ENCODE results near the gene ABCB7. TPM values are rescaled to one million over a fixed set of nuclear protein-coding genes. Genes with fewer than 3 reads are reported as not detected.

The ABCB7 gene
- polyA plus RNA-seq, 1 experiment, result 9.6 TPM

- Histone ChIP-seq H3K4me3 (ENCODE audit: low read depth, low read length) (no peak overlapping the region), H3K27me3 (ENCODE audit: control insufficient read depth, insufficient read depth, low read length) (no peaks in the 10 kb centered on the region), H3K36me3 (ENCODE audit: control insufficient read depth, insufficient read depth, low read length) (no peaks in the 10 kb centered on the region)
- TF ChIP-seq CTCF (IDR thresholded peaks at IDR 0.05; ENCODE audit: insufficient read depth, low read depth, low read length), result no peak
- ChIA-PET CTCF (no interaction called here), POLR2A (no interaction called here)
- DNase-seq (ENCODE audit: low read depth), result no peak
Measured at GRCh38 chrX:75084757-75085156, 71.3 kb downstream of the ABCB7 start.

GRCh38 chrX:75076429-75076828, 79.7 kb downstream of the ABCB7 start:
- Histone ChIP-seq H3K27me3 (ENCODE audit: control insufficient read depth, insufficient read depth, low read length) (no peaks in the 10 kb centered on the region), H3K36me3 (ENCODE audit: control insufficient read depth, insufficient read depth, low read length) (no peaks in the 10 kb centered on the region), H3K4me3 (ENCODE audit: low read depth, low read length) (no peak overlapping the region)
- DNase-seq (ENCODE audit: low read depth), result no peak
- ChIA-PET CTCF (no interaction called here), POLR2A (no interaction called here)
- no peak for TF ChIP-seq CTCF (IDR thresholded peaks at IDR 0.05; ENCODE audit: insufficient read depth, low read depth, low read length)

GRCh38 chrX:75074475-75074874, 81.6 kb downstream of the ABCB7 start:
- TF ChIP-seq CTCF (IDR thresholded peaks at IDR 0.05; ENCODE audit: insufficient read depth, low read depth, low read length), result no peak
- no peaks in the 10 kb centered on the region for H3K27me3 ChIP-seq (ENCODE audit: control insufficient read depth, insufficient read depth, low read length)
- CTCF ChIA-PET, result no interaction called here
- no peak overlapping the region for H3K4me3 ChIP-seq (ENCODE audit: low read depth, low read length)
- H3K36me3 ChIP-seq (ENCODE audit: control insufficient read depth, insufficient read depth, low read length), result no peaks in the 10 kb centered on the region
- DNase-seq (ENCODE audit: low read depth), result no peak
- POLR2A ChIA-PET, result no interaction called here

GRCh38 chrX:75071334-75071733, 84.7 kb downstream of the ABCB7 start:
- no peak overlapping the region for H3K4me3 ChIP-seq (ENCODE audit: low read depth, low read length)

GRCh38 chrX:75067931-75068330, 88.2 kb downstream of the ABCB7 start:
- POLR2A ChIA-PET, result no interaction called here
- no peak for TF ChIP-seq CTCF (IDR thresholded peaks at IDR 0.05; ENCODE audit: insufficient read depth, low read depth, low read length)
- Histone ChIP-seq H3K4me3 (ENCODE audit: low read depth, low read length) (no peak overlapping the region), H3K27me3 (ENCODE audit: control insufficient read depth, insufficient read depth, low read length) (no peaks in the 10 kb centered on the region), H3K36me3 (ENCODE audit: control insufficient read depth, insufficient read depth, low read length) (no peaks in the 10 kb centered on the region)
- CTCF ChIA-PET, result no interaction called here
- DNase-seq (ENCODE audit: low read depth), result no peak

More at GRCh38 chrX:75071334-75071733, 84.7 kb downstream of the ABCB7 start:
- TF ChIP-seq CTCF (IDR thresholded peaks at IDR 0.05; ENCODE audit: insufficient read depth, low read depth, low read length), result no peak
- ChIA-PET CTCF (no interaction called here), POLR2A (no interaction called here)
- no peak for DNase-seq (ENCODE audit: low read depth)
- Histone ChIP-seq H3K36me3 (ENCODE audit: control insufficient read depth, insufficient read depth, low read length) (no peaks in the 10 kb centered on the region), H3K27me3 (ENCODE audit: control insufficient read depth, insufficient read depth, low read length) (no peaks in the 10 kb centered on the region)
